Measurements from ENCODE around the gene LSP1. TPM values are rescaled to one million over a fixed set of nuclear protein-coding genes. Genes with fewer than 3 reads are reported as not detected.

Gene LSP1
- total and polyA plus RNA-seq, 2 of the 8 experiments (the other 6 are each of a cell fraction or from before 2014, with no cell fraction given): 0.03 TPM; not detected in 1

- Histone ChIP-seq H2BK20ac (ENCODE audit: low read length) (no peak overlapping the region), H4K20me1 (replicated peaks in 1 of 2; ENCODE audit: control insufficient read depth in 1 of 2, insufficient read depth in 2 of 2, low read length in 2 of 2) (no peaks in the 10 kb centered on the region), H4K5ac (ENCODE audit: insufficient read length, low read depth, low read length) (no peak overlapping the region), H2BK5ac (ENCODE audit: low read depth, low read length) (no peak overlapping the region), H3K27me3 (replicated peaks in 1 of 4; ENCODE audit: control insufficient read depth in 3 of 4, extremely low read depth in 1 of 4, insufficient read depth in 3 of 4, low read length in 3 of 4) (peaks cover 0 to 3% (median 0%) of the 10 kb centered on the region in 4 experiments; a peak in 1 of 7 replicates), H2BK120ac (replicated peaks; ENCODE audit: low read depth, low read length) (no peak overlapping the region), H3K56ac (replicated peaks; ENCODE audit: insufficient read length, low read depth, low read length) (no peak overlapping the region), H3K79me2 (ENCODE audit: control insufficient read depth in 1 of 2, insufficient read depth in 2 of 2, low read length in 2 of 2) (no peaks in the 10 kb centered on the region), H3K4ac (replicated peaks; ENCODE audit: insufficient read length, low read depth, low read length) (no peak overlapping the region), H3K9ac (replicated peaks in 1 of 4; ENCODE audit: extremely low read depth in 1 of 4, low read depth in 3 of 4, low read length in 3 of 4) (no peak overlapping the region), H3K4me2 (ENCODE audit: insufficient read depth in 1 of 2, low read depth in 2 of 2, low read length in 2 of 2) (no peak overlapping the region), H2AFZ (ENCODE audit: low read length) (no peak overlapping the region), H2BK12ac (ENCODE audit: low read depth, low read length) (no peak overlapping the region), H3K27ac (ENCODE audit: low read depth, low read length) (no peak overlapping the region), H3K9me3 (ENCODE audit: insufficient read depth in 2 of 2, low read depth in 1 of 2, low read length in 1 of 2) (no peaks in the 10 kb centered on the region), H3K23ac (ENCODE audit: insufficient read length) (no peak overlapping the region), H3K4me1 (replicated peaks in 1 of 4; ENCODE audit: control insufficient read depth in 3 of 4, insufficient read depth in 4 of 4, low read length in 3 of 4) (no peaks in the 10 kb centered on the region), H3K14ac (ENCODE audit: insufficient read length) (no peak overlapping the region), H3K23me2 (ENCODE audit: low read depth, low read length) (no peaks in the 10 kb centered on the region; the same call in 1 of the 2 replicates), H3K36me3 (ENCODE audit: control insufficient read depth in 2 of 4, insufficient read depth in 4 of 4, low read length in 3 of 4) (no peaks in the 10 kb centered on the region), H3K4me3 (ENCODE audit: extremely low read depth in 1 of 4, insufficient read depth in 2 of 4, low read depth in 3 of 4, low read length in 4 of 4) (no peak overlapping the region), H2BK15ac (ENCODE audit: low read length) (peak overlapping the region; percentile 61; the same call in 1 of the 2 replicates), H3K18ac (ENCODE audit: extremely low read depth, low read length) (no peak overlapping the region; the same call in 1 of the 2 replicates), H4K8ac (ENCODE audit: extremely low read depth, insufficient read depth, low read length) (no peak overlapping the region), H2AK5ac (ENCODE audit: low read depth, low read length) (no peak overlapping the region), H3K79me1 (ENCODE audit: low read depth, low read length) (no peaks in the 10 kb centered on the region), H4K91ac (replicated peaks; ENCODE audit: insufficient read length, low read length) (no peak overlapping the region)
- ChIA-PET POLR2A (ENCODE audit: partially characterized antibody) (no interaction called here), CTCF (ENCODE audit: partially characterized antibody) (interaction anchor here (0.6 to 3.3 kb wide), 17 partner anchors 12 to 434 kb away, joined by 3 to 25 read pairs (median 5); partner anchors contain the start of gene TNNI2)
- DNase-seq (ENCODE audit: low read depth in 1 of 2, low spot score in 2 of 2): no peak
- no peak for FAIRE-seq
- WGBS, 2 experiments (ENCODE audit: extremely low coverage in 1 of 2, insufficient coverage in 1 of 2, insufficient read length in 1 of 2, insufficient replicate concordance in 2 of 2, low coverage in 1 of 2, low lambda C conversion rate in 2 of 2, missing lambda C conversion rate in 1 of 2): 92% methylated on average over 45 of the region's 50 CpGs; no CpG with 5 or more reads in 1 of the 2 experiments
- peak; percentile 32; the same call in 1 of the 2 replicates for TF ChIP-seq E2F6 (IDR thresholded peaks at IDR 0.05)
- TF ChIP-seq GABPA (IDR thresholded peaks at IDR 0.05; ENCODE audit: borderline replicate concordance, insufficient read depth, low read length): no peak
- TF ChIP-seq MAX (IDR thresholded peaks at IDR 0.05): no peak
- TF ChIP-seq CBX8 (IDR thresholded peaks at IDR 0.05; ENCODE audit: borderline replicate concordance, low read depth, low read length): no peak
- TF ChIP-seq TEAD4 (IDR thresholded peaks at IDR 0.05; ENCODE audit: low read depth, low read length): no peak
- TF ChIP-seq SIN3A (conservative IDR thresholded peaks at IDR 0.05 in 1 of 2, IDR thresholded peaks at IDR 0.05 in 1 of 2; ENCODE audit: low read depth in 1 of 2, low read length in 2 of 2): no peak
- TF ChIP-seq ATF3 (IDR thresholded peaks at IDR 0.05; ENCODE audit: insufficient read depth, low read depth, low read length): no peak
- no peak for TF ChIP-seq YY1 (IDR thresholded peaks at IDR 0.05; ENCODE audit: low read depth, low read length)
Measured at GRCh38 chr11:1870721-1871466, 18.0 kb downstream of the LSP1 start.

Data from H1 (cell line).